Measurements from ENCODE around the gene ASB10.

- TF ChIP-seq POLR2AphosphoS5 (IDR thresholded peaks at IDR 0.05) (no peak), CTCF (IDR thresholded peaks at IDR 0.05) (no peak), POLR2A (IDR thresholded peaks at IDR 0.05) (no peak)
Measured at GRCh38 chr7:151168787-151169162, 18.3 kb downstream of the ASB10 start.

Measured in prostate gland (tissue), 2 donors.